GM18951 (cell line): ENCODE measurements around the gene CLDN11.

Experiments
- POLR2A ChIP-seq: IDR thresholded peaks from 4 replicates; pipeline ENCODE4 v1.6.1; 2011; ENCODE audit warnings: mild to moderate bottlenecking; ENCODE audit not compliant: insufficient read length, insufficient read depth; ENCODE audit errors: extremely low read depth
- in situ Hi-C: fragments of 300-500 bp; cut with MboI; formaldehyde crosslinking; loops from one replicate; pipeline ENCODE4 v1.12.0; 2022; ENCODE audit warnings: low sequenced_read_pairs, mixed read lengths, inconsistent platforms; ENCODE audit not compliant: unreplicated experiment

Gene CLDN11

DNA sequence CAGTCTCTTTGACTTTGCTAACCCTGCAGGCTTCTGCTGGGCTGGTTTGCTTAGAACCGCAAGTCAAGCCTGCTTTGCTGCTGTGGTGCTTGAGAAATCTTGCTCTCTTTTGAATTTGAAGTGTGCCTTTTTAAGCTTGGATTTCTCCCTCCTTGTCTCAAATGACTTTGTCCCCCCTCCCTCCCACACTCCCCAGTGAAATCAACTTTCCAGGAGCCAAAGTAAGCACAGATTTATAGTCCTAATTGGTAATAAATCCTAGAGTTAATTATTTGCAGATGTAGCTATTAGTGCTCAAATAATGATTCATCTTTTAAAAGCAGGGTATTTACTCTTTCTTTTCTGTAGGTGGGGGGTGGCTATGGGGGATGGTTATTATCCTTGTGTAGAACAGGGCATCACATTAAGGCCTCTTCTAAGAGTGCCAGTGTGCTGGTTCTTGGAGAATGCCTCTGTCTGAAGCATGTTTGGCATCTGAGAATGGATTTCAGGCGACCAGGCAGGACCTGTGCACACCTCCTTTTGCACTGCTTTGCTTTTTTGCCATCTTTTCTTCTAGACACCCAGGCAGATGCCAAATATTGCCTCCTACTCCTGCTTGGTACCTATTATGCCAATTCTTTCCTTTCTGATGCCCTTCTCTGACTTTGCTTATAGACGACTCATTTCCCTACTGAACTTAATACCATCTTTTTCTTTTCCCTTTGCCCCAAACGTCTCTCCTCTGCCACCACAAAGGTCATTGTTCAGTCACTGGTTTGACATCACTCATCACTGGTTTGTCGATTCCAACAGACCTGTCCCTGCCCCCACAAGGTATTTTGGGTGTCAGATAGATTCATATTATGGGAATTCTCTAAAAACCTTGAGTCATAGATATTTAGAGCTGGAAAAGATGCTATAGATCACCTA lies 50.7 kb downstream of the CLDN11 start:
- in situ Hi-C loops, result no loop called here
- no peak for TF ChIP-seq POLR2A

DNA sequence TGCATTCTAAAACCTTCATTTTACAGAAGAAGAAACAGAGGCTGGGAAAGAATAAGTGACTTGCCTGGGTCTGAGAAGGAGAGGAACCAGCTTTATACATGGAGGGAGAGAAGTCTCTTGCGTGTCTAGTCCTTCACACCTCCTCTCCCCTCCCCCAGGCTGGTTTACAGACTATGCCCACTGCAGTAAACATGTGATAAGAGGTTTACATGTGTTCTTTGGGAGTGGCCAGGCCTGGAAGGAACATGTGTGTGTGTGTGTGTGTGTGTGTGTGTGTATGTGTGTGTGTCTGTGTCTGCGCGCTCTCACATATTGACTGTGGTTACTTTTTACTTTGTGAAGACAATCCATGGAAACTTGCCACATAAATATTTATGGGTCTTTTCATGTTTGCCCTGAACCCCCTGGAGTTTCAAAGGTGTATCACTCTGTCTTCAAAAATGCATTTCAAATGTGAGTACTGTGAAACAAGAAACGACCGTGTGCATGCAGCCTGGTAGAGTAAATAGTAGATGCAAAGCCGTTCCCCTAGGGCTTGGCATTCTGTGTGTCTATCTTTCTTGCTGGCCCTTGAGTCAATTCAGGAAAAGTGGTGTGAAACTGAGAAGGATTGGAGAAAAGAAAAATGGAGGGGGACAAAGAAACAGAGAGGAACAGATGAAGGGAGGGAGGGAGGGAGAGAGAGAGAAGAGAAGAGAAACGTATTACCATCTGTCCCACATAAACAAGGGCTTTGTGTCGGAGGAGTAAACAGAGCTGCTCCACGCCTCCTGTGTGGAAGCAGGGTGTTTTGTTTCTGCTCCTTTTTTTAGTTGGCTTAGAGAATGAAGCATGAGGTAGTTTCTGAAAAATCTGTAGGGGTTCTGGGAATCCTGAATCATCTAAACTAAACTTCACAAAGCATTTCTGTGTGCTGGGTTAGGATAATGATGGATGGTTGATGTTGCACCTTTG lies 51.7 kb downstream of the CLDN11 start:
- in situ Hi-C loops, result no loop called here

DNA sequence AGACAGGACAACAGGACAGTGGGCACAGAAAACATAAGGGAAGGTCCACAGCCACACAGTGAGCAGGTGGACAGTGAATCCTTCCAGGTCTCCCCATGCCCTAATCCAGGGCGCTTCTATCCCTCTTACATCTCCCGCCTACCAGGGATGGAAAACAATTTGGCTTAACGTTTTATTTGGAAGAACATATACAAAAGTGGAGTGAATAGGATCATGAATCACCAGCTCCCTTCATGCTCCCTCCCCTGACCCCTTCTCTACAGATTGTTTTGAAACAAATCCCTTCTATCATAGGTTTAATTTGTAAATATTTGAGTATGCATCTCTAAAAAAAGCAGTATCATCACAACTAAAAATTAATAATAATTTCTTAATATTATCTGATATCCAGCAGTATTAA lies 52.5 kb downstream of the CLDN11 start:
- TF ChIP-seq POLR2A, result no peak
- in situ Hi-C loops, result no loop called here

More for the DNA sequence above, 51.7 kb downstream of the CLDN11 start:
- no peak for TF ChIP-seq POLR2A

DNA sequence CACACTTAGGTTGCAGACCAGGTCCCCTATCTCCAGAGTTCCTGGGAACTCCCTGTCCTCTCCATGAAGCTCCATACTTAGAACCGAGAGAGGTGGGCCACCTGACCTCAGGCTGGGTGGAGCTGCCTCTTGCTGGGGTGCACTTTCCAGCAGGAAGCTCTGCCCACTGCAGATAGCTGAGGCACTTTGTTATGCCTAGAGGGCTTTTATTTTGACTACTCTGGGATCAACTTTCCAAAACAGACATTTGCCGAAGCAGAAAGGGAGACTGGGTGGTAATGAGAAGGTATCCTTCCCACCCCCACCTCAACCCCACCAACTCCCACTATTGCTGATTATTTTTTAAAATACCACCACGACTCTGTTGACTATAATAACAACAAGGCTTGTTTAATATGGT lies 54.7 kb downstream of the CLDN11 start:
- in situ Hi-C loops, result no loop called here

DNA sequence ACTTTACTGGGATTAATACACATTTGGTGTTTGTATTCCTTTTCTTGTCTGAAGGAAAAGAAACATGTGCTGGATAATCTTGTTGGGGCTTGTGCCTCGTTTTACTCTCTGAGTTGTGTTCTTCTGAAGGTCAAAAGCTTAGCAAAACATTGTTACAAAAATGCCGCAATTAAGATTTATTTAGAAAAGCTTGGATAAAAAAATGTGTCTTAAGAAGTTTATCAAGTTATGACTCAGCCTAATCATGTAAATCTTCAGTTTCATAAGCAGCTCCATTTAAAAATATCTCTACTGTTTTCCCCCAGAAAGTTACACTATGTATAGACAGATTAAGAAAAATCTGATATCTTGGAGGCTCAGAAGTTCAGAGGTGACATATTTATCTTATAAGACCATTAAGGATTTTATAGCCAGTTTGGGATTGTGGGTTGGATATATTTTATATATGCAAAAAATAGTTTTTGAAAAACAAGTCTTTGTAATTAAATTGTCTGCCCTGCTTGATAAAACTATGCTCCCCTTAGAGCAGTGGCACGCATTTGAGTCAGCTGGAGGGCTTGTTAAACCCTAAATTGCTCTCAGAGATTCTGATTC lies 56.5 kb downstream of the CLDN11 start:
- no peak for TF ChIP-seq POLR2A
- in situ Hi-C loops, result no loop called here

More for the DNA sequence above, 54.7 kb downstream of the CLDN11 start:
- no peak for TF ChIP-seq POLR2A

DNA sequence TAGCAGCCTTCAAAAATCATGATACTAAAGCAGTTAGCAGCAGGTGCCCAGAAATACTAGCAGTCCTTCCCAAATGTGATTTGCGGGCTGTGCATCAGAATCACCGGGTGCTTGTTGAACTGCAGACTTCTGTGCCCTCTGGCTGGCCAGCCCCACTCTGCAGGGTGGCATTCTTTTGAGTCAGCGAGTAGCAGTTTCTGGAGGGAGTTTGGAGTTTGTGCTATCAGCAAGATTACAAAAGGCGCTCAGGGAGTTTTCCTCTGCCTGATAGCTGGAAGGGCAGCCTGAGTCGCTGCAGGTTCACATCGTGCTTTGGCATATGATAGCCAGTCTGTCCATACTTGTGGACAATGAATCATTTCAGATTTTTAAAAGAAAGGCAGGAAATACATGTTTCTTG lies 57.6 kb downstream of the CLDN11 start:
- in situ Hi-C loops, result no loop called here
- no peak for TF ChIP-seq POLR2A

DNA sequence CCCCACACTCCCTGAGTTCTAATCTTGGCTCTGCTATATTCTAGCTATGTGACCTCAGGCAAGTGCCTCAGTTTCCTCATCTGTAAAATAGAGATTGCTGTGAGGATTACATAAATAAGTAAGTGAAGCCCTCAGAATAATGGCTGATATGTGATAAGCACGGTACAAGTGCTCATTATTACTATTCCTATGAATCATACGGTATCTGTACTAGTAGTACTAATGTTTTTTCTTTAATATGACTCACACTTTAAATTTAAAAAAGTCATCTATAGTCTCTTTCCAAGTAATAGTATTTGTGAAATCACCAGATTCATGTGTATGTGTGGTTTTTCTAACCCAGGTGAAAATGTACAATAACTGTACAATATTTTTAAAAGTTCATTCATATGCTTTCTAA lies 58.7 kb downstream of the CLDN11 start:
- no peak for TF ChIP-seq POLR2A
- in situ Hi-C loops, result no loop called here

DNA sequence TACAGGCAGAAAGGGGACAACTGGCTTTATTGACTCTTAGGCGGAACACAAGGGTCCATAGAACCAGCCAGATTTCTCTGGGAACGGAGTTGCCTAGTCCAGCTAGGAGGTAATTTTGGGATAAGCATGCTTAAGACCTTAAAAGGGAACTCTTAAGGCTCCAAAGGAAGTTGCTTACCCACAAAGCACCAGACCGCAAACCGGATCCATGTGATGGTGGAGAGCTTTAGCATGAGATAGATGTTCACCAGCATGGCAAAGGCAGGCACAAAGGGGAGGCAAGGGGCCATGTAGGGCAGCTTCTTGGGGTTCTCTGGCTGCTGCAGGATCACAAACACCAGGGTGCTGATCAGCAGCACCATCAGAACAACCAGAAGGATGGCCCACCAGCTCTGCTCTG lies 61.4 kb downstream of the CLDN11 start:
- no peak for TF ChIP-seq POLR2A
- in situ Hi-C loops, result no loop called here

DNA sequence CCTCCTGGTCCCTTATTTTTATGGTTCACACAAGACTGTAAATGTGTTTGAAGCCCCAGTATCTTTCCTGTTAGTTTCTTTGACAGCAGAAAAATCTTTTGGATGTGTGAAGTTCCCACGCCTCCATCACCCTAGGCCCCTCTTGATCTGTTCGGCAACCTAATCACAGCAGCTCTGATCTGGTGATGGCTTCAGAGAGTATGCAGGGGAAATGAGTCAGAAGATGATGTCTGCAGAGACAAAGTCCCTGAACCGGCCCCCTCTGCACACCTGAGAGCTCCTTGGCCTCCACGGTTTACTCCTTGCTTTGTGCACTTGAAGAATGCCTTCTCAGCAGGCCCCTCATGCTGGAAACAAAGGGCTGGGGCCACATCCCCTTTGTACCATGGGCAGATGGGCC lies 63.5 kb downstream of the CLDN11 start:
- in situ Hi-C loops, result no loop called here
- no peak for TF ChIP-seq POLR2A

DNA sequence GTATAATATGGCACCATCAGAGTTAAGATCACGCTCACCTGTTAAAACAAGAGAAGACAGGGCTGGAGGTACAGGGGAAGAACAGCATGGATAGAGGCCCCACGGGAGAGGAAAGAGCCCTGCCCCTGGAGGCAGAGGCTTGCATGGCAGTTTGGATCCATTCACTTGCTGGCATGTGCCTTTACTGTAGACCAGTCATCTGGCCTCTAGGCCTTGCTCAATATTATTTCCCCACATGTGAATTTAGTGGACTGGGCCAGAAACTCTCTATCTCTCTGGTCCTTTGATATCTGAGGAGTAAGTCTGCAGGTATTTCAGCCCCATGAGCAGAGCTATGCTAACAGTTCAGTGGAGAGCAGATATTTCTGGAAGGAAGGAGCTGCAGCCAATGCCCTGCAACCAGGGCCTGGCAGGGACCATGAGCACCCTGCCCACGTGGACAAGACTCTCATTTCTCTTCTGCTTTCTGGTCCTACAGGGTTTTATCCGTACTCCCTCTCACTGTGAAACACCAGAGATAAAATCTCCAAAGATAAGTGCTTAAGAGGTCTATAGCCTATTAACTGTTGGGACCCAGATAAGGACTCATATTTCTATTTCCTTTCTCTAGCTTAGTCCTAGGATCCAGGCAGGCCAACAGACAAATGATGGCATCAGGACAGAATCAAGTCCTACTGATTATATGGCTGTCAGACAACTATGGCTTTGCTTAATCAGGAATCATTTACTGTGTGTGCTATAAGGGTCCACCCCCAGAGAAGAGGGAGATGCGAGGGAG lies 65.0 kb downstream of the CLDN11 start:
- TF ChIP-seq POLR2A, result no peak
- in situ Hi-C loops, result no loop called here
